ENCODE results near the gene TDRD15.

GRCh38 chr2:21131861-21132260 lies 8.1 kb downstream of the TDRD15 start:
- TF ChIP-seq CTCF (IDR thresholded peaks at IDR 0.05) (no peak), POLR2A (IDR thresholded peaks at IDR 0.05) (no peak)

All from esophagus squamous epithelium (tissue), 4 donors.